GM18519 (cell line): ENCODE measurements around the gene CEP290.

Experiments
- ATAC-seq: cut with Tn5 transposase; IDR thresholded peaks from one replicate; pipeline ENCODE4 v1.9.1; 2021; ENCODE audit warnings: mild to moderate bottlenecking, moderate library complexity; ENCODE audit not compliant: unreplicated experiment, low FRiP score

CEP290 gene, protein sequence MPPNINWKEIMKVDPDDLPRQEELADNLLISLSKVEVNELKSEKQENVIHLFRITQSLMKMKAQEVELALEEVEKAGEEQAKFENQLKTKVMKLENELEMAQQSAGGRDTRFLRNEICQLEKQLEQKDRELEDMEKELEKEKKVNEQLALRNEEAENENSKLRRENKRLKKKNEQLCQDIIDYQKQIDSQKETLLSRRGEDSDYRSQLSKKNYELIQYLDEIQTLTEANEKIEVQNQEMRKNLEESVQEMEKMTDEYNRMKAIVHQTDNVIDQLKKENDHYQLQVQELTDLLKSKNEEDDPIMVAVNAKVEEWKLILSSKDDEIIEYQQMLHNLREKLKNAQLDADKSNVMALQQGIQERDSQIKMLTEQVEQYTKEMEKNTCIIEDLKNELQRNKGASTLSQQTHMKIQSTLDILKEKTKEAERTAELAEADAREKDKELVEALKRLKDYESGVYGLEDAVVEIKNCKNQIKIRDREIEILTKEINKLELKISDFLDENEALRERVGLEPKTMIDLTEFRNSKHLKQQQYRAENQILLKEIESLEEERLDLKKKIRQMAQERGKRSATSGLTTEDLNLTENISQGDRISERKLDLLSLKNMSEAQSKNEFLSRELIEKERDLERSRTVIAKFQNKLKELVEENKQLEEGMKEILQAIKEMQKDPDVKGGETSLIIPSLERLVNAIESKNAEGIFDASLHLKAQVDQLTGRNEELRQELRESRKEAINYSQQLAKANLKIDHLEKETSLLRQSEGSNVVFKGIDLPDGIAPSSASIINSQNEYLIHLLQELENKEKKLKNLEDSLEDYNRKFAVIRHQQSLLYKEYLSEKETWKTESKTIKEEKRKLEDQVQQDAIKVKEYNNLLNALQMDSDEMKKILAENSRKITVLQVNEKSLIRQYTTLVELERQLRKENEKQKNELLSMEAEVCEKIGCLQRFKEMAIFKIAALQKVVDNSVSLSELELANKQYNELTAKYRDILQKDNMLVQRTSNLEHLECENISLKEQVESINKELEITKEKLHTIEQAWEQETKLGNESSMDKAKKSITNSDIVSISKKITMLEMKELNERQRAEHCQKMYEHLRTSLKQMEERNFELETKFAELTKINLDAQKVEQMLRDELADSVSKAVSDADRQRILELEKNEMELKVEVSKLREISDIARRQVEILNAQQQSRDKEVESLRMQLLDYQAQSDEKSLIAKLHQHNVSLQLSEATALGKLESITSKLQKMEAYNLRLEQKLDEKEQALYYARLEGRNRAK (N-terminal part only)

DNA sequence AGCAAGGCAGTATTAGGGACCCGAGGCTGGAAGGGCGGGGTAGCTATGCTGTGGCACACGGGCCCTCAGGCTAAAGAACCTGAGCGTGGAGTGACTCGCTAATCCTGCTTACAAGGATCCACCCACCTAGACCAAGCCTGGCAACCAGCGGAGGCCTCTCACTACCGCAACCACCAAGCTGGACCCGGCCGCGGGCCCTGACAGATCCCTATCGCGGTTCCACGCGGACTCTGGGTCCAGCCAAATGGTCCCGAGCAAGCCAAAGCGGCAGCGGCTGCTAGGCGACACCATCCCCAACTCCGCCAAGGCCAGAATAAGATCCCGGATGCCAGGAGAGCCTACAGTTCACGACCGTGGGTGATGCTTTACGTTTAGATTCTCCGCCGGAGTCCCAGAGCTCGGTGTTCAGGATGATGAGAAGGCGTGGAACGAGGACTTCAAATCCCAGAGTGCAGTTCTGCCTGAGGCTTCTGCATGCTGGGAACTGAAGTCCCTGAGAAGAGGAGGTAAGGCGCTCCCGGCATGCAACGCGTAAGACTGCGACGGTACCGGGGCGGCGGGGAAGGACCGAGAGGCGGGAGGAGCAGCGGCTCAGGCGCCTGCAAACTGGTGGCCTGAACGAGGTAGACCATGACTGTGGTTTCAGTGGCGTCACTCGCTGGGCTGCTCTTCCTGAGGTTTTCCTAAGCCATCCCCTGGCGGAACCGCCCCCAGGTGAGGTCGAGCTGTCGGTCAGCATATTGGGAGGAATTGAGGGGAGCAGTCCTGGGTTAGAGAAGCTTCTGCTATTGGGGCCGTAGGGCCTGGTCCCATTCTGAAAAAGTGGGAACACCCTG lies at the start of gene CEP290, which contains the start of gene TMTC3:
Gene CEP290, minus strand, starts transcription at position 315 of the 836 bp plus-strand sequence. CDS start 781 bp downstream, outside the sequence.
Gene TMTC3, plus strand, starts transcription at position 534 of the 836 bp plus-strand sequence. CDS start 6,009 bp downstream, outside the sequence.
- peak; percentile 96 for ATAC-seq

DNA sequence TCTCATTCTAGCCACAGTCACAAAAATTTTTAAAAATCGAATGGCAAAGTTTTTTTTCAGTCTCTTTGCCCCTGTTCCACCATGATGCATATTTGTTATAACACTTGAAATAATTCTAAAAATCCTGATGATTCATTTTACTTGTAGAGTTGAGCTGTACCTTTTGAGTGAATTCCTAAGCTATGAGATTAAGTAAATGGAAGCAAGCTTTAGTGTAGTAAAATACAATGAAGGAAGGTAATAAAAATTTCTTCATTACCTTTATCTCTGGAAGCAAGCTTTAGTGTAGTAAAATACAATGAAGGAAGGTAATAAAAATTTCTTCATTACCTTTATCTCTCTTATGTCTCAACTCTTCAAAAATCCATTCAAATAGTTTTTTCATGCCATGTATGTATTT lies 46.3 kb upstream of the CEP290 start:
- no peak for ATAC-seq

DNA sequence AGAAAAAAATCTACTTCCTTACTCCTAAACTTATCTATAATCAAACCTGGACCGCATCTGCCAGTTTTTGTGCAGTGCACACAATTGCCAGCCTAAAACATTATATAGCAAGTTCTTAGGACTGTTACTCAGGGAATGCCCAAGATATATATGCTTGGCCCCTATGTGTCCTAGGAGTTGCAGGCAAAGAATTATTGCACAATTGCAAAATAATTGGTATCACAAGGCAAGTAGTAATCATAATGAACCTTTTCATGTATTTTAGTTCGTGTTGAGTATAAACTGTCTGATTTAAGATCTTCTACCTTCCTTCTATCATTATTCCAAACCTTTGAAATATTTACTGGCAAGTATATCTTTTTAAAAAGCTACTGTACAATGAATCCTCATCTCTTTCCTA lies 45.7 kb upstream of the CEP290 start:
- no peak for ATAC-seq

DNA sequence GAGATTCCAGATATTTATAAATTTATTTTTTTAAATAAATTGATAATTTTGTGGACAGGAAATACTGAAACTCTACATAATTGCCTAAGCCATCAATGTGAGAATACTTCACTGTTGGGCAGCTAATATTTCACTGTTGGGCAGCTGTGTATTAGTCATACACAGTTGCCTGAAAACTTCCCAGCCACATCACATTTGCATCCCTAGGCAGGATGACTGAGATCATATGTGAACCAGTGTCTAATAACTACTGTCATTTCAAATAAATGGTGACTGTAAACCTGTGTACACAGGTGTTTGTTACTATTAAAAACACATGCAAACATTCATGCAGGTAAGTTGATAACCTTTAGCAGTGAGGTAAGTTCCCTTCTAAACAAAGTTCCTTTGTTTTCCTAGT lies 44.1 kb upstream of the CEP290 start:
- no peak for ATAC-seq

DNA sequence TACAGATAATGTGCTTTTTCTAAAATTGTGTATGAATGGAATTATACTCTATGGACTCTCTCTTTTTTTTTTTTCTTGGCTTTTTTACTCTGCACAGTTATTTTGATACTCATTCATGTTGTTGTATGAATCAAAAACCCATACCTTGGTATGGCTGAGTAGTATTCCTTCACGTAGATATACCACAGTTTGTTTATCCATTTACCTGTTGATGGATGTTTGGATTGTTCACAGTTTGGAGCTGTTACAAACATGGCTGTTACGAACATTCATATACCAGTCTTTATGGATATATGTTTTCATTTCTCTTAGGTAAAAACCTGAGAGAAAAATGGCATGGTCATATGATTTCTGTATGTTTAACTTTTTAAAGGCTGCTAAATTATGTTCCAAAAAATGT lies 43.4 kb upstream of the CEP290 start:
- ATAC-seq = no peak

DNA sequence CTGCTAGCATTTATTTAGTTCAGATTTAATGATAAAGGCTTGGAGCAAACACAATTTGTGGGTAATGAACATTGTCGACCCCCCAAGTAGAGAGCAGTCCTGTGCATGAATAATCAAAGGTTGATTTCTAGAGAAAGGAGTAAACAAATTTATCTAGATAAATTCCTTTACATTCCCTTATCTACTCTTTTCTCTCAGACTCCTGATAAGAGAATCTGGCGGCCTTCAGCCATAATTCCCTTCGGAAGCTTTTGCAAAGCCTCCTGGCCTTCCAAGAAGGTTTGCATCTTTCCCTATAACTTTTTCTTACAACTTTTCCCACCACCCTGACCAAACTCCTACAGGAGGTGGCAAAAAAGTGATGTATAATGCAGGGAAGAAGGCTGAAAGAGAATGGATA lies 42.3 kb upstream of the CEP290 start:
- ATAC-seq = no peak

DNA sequence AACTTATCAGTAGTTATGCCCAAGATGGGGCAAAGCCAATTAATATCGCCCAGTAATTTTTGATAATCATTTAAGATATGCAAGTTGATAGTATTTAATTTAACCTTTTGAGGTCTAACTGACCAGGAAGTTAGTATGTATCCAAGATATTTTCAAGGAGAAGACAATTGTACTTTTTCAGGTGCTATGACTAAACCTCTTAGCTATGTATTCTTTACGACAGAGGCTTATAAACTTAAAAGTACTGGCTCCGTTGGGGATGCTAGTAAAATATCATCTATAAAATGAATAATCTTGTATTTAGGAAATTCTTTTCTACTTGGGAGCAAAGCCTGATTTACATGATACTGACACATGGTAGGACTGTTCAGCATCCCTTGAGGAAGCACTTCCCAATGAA lies 40.5 kb upstream of the CEP290 start:
- ATAC-seq = no peak

DNA sequence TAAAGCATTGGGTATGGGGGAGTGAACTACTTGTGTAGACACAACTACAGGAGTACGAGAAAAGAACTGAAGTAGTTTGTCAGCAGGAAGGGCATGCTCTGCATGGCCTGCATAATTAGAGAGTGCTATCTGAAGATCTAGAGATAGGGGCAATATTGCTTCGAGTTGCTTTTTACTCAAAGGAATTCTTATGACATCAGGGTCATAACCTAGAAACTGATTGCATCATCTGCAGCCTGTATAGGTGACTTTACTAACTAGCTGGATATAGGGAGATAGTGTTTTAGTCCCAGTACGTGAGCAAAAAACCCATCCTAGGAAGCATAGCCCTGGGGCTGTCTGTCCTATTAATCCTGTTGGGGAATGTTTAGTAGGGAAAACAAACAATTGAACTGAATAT lies 40.0 kb upstream of the CEP290 start:
- ATAC-seq = no peak

DNA sequence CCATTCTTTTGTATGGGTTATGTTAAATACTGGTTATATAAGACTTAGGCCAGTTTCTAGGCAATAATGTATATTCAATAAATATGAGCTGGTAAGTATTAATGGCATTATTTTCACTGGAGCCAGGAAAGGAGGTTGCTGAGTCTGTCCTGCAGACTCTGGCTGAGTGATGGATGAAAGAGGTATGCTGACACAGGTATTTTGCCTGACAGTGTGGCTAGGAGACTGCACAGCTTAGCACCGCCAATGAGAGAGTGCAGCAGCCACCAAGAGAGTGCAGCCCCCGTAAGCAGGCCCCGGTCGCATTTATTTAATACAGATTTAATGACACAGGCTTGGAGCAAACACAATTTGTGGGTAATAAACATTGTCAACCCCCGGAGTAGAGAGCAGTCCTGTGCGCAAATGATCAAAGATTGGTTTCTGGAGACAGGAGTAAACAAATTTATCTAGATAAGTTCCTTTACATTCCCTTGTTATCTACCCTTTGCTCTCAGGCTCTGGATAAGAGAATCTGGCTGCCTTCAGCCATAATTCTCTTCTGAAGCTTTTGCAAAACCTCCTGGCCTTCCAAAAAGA lies 37.6 kb upstream of the CEP290 start:
- ATAC-seq = no peak

DNA sequence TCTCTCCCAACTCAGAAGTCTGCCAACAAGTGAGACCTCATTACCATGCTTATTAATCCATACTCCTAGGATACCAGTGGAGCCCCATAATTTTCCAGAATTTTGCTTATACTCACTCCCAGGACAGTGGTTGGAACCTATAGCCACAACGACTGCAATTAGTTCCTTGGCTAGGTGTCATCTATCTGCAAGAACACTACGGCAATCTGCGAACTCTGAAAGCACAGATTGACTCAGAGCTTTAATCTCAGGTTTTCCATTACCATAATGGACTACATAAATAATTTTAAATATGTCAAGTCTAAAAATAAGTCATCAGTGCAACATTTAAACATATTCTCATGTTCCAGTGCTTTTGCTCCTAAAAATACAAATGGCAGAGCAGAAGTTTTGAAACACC lies 33.7 kb upstream of the CEP290 start:
- no peak for ATAC-seq

DNA sequence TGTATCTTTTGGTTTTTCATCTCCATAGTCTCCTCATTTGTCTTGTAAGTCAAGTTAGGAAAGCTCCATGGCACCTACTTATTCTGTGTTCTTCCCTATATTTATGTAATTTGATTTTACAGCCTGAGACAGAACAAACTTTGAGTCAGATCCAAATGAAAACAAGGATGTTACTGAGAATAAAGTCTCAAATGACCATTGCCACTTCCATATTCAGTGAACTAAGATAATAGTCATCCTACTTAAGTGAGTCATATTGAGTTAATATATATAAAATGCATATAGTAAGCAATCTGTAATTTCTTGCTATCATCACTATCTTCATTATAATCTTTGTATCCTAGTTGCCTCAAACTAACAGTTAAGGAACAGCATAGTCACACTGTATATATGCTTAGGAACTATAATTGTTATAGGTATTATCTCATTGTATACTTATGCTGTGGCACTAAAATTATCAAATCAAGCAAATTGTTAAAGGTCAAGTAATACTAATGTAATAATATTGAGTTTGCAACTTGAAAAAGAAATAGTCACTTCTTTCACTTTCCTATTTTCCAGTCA lies 31.0 kb upstream of the CEP290 start:
- no peak for ATAC-seq

DNA sequence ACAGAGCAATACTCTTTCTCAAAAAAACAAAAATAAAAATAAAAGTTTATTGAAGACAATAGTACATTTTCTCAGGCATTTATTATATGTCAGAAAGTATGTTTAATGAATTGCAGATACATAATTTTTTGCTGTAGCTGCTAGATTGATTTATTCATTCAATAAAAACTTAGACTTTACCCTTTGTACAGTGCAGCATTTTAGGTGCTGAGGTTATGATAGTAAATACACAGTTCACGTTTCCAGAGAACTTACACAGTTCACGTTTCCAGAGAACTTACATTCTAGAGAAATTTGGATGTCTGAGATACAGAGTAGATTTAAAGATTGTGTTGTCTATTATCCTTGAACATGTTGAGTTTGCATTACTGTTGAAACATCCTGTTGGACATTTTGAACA lies 25.5 kb upstream of the CEP290 start:
- no peak for ATAC-seq

DNA sequence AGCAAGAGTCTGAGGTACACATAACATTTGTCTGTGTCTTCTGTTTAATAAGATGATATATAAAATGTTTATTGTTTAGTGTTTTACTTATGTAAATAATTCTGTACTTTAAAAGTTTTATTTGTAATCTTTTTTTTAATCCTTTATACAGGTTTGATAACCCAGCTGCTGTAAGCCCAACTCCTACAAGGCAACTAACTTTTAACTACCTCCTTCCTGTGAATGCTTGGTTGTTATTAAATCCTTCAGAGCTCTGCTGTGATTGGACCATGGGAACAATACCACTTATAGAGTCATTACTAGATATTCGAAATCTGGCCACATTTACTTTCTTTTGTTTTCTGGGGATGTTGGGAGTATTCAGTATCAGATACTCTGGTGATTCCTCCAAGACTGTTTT lies 24.3 kb upstream of the CEP290 start:
- no peak for ATAC-seq

DNA sequence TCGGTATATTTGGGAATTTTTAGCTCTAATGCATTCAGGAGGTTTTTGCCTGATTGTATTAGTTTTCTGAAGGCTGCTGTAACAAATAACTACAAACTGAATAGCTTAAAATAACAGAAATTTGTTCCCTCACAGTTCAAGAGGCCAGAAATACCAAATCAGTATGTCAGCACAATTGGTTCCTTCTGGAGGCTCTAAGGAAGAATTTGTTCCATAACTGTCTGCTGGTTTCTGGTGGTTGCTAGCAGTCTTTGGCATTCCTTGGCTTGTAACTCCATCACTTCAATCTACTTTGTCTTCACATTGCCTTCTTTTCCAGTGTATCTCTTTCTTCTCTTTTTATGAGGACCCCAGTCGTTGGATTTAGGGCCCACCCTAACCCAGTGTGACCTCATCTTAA lies 21.5 kb upstream of the CEP290 start:
- ATAC-seq = no peak

DNA sequence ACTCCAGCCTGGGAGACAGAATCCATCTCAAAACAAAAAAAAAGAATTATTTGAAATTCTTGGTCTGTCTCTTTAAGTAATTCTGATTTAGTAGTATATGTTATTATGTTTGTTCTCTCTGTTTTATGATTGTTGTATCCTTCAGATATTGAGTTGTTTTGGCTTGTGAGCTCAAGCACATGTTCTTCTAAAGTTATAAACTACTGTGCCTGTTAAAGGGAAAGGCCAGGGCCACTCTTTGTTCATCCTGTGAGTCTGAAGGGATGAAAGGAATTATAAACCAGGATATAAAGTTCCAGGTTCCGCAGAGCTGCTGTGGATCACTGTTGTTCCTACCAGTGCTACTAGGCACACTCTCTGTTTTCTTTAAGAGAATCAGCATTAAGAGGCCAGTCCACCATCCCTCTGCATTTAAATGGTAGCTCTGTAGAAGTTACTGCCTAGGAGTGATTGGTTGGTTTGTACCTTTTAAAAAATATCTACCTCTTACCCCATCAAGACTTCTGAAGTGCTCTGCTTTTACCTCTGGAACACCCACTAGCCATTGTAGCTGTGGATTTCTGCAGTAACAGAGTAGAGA lies 14.3 kb upstream of the CEP290 start:
- no peak for ATAC-seq

DNA sequence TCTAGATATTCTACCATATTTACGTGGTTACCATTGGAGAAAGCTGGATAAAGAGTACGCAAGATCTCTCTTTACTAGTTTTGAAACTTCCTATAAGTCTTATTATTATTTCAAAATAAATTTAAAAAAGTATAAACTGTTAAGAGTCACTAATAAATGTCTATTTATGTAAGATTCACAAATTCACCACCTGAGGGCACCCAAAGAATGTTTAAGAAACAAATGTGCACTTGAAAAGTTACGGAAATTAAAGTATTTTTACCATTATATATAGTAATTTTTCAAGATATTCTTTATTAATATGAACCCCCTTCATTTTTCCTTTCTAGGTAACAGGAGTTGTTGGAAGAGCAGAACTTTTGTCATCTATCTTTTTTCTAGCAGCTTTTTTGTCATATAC lies 12.1 kb upstream of the CEP290 start:
- no peak for ATAC-seq

DNA sequence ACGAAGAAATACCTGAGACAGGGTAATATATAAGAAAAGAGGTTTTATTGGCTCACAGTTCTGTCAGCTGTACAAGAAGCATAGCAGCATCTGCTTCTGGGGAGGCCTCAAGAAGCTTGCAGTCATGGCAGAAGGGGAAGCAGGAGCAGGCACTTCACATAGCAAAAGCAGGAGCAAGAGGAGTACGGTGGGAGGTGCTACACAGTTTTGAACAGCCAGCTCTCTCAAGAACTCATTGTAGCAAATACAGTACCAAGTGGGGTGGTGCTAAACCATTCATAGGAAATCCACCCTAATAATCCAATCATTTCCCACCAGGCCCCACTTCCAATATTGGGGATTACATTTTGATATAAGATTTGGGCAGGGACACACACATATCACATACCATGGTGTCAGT lies 8.2 kb upstream of the CEP290 start:
- ATAC-seq = no peak

DNA sequence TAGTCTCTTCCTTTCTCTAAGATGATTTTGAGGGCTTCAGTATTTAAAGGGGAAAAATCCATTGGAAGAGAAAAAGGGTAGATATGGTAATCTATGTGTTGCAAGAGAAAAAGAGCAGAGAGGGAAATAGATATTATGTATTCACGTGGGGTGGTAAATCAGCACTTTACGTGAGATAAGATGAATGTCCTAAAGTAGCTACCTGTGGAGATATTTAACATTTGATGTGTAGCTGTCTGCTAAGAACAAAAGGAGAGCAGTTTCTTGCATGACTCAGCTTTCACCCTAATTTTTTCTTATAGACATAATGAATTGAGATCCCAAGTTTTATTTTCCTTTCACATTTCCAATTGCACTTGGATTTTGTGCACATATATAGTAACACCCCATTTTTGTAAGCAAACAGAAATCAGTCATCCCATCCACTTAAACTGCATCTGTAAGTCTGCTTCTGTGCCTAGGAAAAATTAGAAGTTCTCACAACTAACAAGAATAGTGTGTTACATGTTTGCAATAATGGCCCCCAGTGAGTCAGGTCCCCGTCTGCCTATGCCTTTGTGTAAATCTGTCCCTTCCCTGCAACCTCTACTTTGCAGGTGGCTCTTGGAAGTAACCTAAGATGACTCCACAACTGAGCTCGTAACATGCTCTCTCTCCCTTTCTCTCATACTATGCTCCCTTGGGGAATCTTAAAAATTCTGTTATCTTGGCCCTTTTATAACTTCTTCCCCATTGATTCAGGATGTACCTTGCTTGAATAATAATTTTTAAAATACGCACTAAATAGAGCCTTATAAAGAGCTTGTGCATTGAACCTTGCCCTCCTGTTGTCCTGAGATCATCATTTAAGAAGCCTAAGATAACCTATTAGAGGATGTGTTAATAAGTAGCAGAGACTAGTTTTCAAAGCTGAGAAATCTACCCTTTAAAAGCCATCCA lies 3.9 kb upstream of the CEP290 start:
- ATAC-seq = no peak
